Fibroblast of skin of back (primary cell): ENCODE measurements around the gene ARHGEF6.

ENCODE experiments used
- DNase-seq: peaks from one replicate; pipeline ENCODE4 v3.0.0-alpha.2; 2013

ARHGEF6 gene

DNA sequence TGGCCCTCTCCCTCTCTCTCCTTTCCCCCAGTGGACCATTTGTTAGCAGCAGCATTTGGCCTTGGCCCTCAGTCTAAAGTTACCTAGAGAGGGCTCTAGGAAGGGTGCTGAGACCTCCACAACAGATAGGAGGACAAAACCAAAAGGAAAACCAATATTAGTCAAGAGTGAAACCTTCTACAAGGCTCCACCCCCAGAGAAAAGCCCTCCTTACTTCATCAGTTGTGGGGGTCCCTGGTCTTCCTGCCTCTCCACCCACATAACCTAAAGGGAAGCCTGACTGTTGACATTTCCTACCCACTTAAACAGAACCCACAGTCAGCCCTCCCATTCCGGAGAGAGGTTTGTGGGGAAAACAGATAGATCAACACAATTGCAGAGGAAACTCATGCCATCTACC lies 137.5 kb downstream of the ARHGEF6 start:
- DNase-seq, result no peak

DNA sequence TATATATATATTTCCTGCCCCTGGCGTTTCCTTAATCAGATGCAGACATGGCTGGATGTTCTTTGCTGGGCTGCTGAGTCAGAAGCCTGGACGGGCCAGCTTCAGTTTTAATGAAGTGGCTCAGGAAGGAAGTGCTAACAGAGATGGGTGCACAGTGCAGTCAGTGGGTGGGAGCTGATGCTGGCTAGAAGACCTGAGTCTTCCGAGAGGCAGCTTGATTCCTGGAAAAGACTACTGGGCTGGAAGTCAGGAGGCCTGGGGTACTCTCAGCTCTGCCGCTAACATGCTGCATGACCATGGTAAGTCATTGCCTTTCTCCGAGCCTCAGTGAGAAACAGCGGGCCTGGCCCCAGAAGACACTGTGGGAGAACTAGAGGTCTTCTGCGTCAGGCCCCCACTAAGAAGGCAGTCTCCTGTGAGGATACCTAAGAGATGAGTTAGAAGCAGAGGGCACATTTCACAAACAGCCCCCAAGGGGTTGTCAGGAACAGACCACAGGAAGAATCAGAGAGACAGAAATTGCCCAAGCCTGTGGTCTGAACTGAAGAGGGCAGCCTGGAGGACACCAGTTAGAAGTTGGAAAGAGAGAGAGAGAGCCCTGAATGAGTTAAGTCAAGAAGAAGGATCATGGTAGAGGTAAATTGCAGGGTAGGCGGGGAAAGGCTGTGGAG lies 141.1 kb downstream of the ARHGEF6 start:
- DNase-seq, result peak; percentile 20

GRCh38 chrX:136636121-136636520 lies 144.6 kb downstream of the ARHGEF6 start:
- no peak for DNase-seq

- DNase-seq, result no peak
Measured at GRCh38 chrX:136635235-136635634, 145.5 kb downstream of the ARHGEF6 start.

DNA sequence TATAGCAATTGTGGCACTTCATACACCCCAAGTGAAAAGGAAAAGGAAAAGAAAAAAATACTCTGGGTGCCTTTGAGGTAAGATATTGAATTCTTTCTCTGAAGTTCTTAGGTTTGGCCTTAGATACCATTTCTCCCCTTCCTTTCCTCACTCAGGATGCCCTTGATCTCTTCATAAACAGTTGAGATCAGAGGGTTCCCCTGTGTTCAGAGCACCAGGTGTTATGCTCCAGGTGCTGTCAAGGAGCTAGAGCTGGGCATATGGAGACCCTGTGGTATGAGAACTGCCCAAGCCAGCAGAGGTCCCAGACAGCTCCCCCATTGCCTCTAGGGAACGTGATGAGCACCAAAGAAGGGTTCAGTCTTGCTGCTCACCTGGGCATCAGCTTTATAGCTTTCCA lies 149.9 kb downstream of the ARHGEF6 start:
- DNase-seq, result no peak

DNA sequence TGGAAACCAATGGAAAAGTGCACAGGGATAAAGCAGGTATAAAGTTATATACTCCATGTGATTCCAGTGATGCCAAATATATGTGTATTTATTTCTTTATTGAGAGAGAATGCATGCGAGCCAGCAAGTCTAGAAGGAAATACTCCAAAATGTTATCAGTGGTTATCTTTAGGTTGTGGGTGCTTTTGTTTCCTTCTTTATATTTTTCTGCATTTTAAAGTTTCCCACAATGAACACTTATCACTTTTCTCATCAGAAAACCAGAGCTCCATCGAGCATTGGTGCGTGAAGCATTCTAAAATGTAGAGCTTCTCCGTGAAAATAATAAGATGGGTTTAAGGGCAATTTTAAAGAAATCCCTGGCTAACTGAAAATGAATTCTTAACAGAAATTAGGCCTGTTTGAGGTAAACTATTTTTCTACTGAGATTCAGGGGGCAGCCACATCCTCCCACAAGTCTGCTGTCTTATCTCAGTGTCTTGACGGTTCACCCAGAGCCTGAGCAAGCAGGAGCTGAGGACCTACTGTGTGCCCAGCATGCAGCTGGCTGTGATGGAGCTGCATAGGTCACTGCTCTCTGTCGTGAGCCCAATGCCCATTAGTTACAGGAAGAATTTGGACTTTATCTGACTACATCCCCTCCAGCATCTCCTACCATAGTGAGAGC lies 151.5 kb downstream of the ARHGEF6 start:
- no peak for DNase-seq

GRCh38 chrX:136627409-136627808 lies 153.3 kb downstream of the ARHGEF6 start:
- DNase-seq, result no peak

DNA sequence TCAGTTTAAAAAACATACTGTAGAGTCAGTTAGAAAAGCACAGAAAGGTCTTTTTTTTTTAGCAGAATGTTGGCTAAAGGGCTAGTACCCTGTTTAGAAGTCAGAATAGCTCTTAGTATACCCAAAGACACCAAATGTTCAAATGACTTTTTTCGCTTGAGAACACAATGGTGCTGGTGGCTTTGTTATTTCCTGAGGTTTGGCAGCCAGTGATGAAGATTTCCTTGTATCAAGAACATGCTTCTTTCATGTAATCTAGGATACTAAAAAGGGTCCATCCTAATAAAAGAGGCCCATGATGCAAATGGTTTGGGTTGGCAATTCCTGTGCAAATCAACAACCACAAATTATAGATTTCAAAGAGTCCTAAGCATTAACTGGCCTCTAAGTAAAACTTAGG lies 153.8 kb downstream of the ARHGEF6 start:
- DNase-seq, result no peak

DNA sequence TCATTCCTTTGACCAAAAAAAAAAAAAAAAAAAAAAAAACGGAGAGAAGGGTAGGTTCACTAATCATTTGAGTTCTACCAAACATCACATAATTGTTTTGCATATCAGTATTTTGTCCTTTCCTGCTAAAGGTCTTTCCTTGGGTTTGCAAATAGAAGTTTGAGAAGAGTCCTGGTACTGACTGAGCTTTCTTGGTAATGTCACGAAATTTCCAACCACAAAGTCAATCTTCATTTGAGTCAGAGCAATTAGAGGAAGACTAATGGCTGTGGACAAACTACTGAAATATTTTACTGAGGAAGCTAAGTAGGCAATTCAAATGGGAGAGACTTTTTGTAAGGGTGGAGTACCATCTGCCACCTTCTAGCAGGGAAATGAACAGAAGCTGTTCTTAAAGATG lies 154.5 kb downstream of the ARHGEF6 start:
- no peak for DNase-seq

DNA sequence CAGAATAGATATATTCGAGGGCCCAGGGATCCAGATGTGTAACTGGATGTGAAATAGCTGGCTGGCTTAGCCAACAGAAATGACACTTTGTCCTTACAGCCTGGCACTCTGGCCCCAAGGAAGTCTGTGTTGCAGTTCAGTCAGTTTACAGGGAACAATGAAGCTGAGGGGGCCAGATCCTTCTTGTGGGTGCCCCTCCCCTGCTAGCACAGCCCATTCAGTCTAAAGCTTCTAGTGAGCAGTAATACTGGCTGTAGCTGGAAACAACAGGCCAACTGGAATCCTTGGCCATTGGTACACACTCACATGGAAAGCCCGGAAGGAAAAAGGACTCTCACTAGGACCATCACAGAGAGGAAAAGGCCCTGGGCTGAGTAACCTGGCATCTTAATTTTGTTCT lies 155.5 kb downstream of the ARHGEF6 start:
- no peak for DNase-seq

DNA sequence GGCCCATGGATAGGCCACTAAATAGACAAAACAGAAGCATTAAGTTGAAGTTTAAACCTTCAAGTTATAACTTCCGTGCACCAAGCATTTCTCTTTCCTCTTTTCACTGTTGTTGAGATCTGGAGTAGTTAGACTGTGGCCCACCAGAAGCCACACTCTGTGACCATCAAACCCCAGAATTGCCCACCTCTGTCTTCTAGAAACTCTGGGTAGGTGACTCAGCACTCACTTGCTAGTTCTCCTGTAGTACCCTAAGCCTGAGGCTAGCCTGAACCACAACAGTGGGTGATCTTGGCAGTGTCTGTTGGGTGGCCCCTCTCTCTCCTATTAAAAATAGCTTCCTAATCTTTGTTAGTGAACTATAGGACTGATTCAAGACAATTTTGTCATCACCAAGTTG lies 157.3 kb downstream of the ARHGEF6 start:
- DNase-seq, result no peak

DNA sequence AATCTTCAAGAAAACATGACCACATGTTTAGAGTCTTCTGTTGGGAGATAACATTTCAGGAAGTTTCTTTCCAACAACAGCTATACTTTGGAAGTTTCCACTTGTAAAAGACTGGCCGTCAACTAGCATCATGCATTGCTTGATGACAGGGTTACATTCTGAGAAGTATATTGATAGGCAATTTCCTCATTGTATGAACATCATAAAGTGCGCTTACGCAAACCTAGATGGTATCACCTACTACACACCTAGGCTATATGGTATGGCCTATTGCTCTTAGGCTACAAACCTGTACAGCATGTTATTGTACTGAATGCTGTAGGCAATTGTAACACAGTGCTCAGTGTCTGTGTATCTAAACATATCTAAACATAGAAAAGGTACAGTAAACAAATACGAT lies 158.2 kb downstream of the ARHGEF6 start:
- DNase-seq, result no peak

DNA sequence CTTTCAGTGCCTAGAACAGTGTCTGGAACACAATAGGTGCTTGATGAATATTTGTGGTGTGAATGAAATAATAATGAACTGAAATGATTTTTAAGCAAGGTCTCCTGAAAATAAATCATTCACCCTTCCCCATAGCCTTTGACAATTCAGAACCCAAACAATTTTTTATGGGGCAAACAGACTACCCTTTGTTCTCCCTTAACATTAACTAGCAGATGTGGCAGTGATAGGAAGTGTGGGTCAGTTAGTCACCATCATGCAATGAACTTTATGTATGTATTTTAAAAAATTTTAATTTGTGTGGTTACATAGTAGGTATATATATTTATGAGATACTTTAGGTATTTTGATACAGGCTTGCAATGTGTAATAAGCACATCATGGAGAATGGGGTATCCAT lies 160.0 kb downstream of the ARHGEF6 start:
- DNase-seq, result no peak

DNA sequence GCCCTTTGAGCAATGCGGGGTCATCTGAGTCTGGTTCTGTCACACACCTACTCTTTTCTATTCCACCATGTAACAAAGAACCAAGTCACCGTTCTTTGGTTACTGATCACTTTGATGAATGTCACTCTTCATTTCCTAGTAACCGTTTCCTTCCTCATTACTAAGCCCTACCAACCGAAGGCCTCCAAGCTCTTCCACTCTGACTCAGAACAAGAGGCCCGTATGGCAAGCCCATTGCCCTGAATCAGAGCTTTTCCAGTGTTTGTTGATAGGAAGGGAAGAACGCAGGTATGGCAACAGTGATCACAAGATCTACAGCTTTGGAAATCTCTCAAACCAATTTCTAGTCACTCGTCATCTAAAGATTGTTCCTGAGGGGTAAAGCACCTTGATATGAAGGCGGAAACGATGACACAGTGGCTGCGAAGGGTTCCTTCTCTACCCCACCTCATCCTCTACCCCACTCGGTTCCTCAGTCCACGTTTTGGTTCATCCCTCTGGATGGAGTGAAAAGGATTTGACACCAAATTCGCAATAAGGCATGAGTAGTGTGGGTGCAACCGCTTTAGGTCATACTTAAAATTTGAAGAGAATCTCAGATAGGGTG lies 160.7 kb downstream of the ARHGEF6 start:
- DNase-seq, result no peak

- no peak for DNase-seq
Measured at GRCh38 chrX:136616987-136617685, 163.6 kb downstream of the ARHGEF6 start.
